Measurements from ENCODE around the gene DPP3.
A peak's percentile ranks its signal among the peaks of the same experiment; 100 is the strongest.
"Not testable (repeated sequence)": the region's sequence is repeated elsewhere in the genome, so short reads cannot be mapped to it uniquely, and the experiment has no call there.

DPP3 gene

GRCh38 chr11:66480117-66480938, at the start of gene DPP3:
TSS of gene DPP3 (plus strand) at chr11:66480434. CDS start at chr11:66482201, 1,767 bp downstream.
- DNase-seq: peak; percentile 95

DNA sequence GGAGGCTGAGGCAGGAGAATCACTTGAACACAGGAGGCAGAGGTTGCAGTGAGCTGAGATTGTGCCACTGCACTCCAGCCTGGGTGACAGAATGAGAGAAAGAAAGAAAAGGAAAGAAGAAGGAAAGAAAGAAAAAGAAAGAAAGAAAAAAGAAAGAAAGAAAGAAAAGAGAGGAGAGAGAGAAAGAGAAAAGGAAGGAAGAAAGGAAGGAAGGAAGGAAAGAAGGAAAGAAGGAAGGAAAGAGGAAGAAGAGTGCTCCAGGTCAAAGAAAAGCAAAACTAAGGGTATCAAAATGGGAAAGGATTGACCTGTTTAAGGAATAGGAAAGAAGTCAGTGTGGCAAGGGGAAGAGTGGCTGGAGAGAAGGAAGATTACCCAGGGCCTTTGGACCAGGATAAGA, 48.9 kb upstream of the DPP3 start:
- DNase-seq: not testable (repeated sequence)

DNA sequence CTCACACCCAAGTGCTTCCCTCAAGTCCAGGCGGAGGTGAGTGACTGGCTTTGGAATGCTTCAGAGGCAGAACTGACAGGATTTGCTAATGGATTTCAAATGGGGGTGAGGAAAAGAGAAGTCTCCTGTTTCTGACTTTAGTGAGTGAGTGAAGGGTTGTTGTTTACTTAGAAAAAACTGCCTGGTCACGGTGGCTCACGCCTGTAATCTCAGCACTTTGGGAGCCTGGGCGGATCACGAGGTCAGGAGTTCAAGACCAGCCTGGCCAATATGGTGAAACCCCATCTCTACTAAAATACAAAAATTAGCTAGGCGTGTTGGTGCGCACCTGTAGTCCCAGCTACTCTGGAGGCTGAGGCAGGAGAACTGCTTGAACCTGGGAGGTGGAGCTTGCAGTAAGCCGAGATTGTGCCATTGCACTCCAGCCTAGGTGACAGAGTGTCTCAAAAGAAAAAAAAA, 48.3 kb upstream of the DPP3 start:
- not testable (repeated sequence) for DNase-seq

GRCh38 chr11:66432597-66432996, 47.6 kb upstream of the DPP3 start:
- DNase-seq: no peak

GRCh38 chr11:66437979-66438503, 42.2 kb upstream of the DPP3 start:
- DNase-seq: no peak

DNA sequence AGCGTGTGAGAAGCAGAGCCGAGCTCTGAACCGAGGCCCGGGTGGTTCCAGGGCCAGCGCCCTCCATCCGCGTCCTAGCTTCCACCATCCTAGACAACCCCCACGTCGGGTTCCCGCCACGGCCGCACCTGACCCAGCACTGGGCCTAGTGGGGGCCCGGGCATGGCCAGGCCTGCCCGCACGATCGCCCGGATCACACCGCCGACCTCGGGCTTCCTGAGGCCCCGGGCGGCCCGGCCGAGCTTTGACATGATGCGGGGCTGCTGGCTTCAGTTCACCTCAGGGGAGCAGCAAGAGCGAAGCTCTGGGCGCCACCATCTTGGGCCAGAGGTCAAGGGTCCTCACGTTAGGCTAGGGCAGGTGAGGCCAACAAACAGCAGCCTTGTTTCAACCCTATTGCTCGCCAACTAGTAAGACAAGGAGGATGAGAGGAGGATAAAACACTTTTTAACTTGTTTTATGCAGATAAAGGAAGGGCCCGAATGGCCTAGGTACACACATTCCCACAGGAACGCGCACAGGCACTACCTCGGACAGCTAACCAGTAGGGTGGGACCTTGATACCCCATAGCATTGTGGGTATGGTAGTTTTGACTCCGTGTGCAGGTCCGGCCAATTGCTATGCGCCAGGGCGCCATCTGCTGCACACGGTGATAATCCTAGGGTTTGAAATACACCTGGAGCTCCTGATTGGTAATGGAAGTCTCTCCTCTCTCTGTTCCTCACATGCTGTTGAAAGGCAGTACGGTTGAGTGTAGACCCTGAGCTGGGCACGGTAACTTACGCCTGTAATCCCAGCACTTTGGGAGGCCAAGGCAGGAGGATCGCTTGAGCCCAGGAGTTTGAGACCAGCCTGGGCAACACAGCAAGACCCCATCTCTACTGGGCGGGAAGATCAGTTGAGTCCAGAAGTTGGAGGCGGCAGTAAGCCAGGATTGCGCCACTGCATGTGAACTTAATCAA, 41.4 kb upstream of the DPP3 start, which contains the start of gene MRPL11:
TSS of gene MRPL11 (minus strand) at position 345 of the 963 bp plus-strand sequence. CDS start at position 251, 94 bp downstream.
- DNase-seq: peak; percentile 83

DNA sequence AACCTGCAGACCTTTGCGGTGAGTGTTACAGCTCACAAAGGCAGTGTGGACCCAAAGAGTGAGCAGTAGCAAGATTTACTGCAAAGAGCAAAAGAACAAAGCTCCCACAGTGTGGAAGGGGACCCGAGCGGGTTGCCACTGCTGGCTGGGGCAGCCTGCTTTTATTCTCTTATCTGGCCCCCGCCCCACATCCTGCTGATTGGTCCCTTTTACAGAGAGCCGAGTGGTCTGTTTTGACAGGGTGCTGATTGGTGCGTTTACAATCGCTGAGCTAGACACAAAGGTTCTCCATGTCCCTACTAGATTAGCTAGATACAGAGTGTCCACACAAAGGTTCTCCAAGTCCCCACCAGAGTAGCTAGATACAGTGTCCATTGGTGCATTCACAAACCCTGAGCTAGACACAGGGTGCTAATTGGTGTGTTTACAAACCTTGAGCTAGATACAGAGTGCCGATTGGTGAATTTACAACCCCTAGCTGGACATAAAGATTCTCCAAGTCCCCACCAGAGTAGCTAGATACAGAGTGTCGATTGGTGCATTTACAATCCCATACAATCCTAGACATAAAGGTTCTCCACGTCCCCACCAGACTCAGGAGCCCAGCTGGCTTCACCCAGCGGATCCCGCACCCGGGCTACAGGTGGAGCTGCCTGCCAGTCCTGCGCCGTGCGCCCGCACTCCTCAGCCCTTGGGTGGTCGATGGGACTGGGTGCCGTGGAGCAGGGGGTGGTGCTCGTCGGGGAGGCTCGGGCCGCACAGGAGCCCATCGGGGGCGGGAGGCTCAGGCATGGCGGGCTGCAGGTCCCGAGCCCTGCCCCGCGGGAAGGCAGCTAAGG, 39.9 kb upstream of the DPP3 start:
- DNase-seq: not testable (repeated sequence)

- not testable (repeated sequence) for DNase-seq
Observed at GRCh38 chr11:66440940-66441282, 39.3 kb upstream of the DPP3 start.

DNA sequence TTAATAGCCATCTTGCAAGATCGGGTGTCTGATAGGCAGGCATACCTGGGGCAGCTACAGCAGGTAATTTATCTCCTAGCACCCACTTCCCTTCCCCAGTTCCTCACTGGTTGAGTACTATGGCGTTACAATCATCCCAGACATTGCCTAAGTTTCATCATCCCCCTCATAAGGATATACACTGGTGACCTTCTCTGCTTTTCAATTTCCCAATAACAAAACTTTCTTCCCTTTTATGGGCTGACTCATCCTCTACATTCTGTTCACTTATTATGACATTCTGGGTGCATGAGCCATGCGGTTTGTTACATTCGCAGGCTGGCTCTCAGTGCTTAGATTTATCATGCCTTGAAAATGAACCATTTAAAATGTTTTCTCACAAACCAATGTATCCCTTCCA, 36.6 kb upstream of the DPP3 start:
- DNase-seq: no peak

DNA sequence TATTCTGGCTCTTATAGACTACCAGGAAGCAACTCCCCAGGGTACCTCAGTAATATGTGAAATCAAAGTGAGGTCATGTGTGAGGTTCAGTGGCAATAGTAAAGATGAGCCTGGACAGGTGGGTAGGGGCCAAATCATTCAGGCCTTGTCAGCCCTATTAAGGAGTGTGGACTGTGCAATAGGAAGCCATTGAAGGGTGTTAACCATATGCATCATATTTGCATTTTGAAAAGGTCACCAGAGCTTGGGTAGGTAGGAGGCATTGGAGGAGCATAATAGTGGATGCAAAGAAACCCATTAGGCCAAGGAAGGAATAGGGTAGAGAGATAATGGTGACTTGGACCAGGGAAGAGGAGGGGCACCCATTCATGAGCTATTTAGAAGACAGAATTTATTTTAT, 33.2 kb upstream of the DPP3 start:
- DNase-seq: no peak

DNA sequence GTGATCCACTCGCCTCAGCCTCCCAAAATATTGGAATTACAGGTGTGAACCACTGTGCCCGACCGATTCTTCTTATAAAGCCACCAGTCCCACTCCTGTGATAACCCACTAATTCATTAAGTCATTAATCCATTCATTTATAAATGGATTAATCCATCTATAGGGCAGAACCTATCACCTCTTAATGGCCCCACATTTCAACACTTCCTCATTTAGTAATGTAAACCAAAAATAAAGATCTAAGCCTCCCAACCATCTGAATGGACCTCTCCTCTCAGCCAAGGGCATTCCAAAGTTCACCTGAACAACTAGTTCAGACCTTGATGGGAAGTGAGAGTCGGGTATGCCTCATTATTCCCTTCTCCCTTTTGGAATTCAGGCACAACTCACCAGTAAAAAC, 31.7 kb upstream of the DPP3 start:
- DNase-seq: no peak

- DNase-seq: no peak
Observed at GRCh38 chr11:66450560-66450959, 29.7 kb upstream of the DPP3 start.

GRCh38 chr11:66451663-66452062, 28.6 kb upstream of the DPP3 start:
- DNase-seq: no peak

DNA sequence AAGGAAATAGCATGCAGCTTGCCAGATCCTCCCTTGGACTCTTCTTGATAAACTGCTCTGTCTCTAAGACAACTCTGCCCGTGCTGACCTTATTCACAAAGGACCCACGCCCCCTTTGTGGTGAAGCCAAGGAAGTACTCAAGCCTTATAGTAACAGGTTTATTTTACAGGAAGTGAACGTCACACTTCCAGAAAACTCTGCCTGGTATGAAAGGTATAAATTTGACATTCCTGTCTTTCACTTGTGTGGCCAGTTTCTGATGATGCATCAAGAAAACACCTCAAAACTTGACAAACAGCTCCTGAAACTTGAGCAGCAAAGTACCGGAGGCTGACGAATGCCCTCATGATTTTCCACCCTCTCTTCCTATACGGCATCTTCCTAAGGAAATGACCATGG, 26.0 kb upstream of the DPP3 start:
- DNase-seq: no peak

GRCh38 chr11:66454828-66455227, 25.4 kb upstream of the DPP3 start:
- DNase-seq: no peak

- no peak for DNase-seq
Observed at GRCh38 chr11:66457826-66458225, 22.4 kb upstream of the DPP3 start.

- no peak for DNase-seq
Observed at GRCh38 chr11:66459138-66459778, 21.0 kb upstream of the DPP3 start.

DNA sequence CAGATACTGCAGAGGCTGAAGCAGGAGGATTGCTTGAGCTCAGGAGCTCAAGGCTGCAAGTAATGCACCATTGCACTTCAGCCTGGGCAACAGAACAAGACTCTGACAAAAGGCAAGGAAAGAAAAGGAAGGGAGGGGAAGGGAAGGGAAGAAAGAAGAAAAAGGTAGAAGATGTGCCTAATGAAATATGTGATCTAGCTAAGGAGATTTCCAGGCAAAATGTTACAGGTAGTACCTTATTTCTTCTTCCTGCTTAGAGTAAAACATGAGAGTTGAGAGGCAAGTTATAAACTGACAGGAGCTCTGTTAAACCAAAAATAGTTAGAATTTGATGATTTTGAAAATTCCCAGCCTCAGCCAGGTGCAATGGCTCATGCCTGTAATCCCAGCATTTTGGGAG, 18.2 kb upstream of the DPP3 start:
- DNase-seq: no peak

DNA sequence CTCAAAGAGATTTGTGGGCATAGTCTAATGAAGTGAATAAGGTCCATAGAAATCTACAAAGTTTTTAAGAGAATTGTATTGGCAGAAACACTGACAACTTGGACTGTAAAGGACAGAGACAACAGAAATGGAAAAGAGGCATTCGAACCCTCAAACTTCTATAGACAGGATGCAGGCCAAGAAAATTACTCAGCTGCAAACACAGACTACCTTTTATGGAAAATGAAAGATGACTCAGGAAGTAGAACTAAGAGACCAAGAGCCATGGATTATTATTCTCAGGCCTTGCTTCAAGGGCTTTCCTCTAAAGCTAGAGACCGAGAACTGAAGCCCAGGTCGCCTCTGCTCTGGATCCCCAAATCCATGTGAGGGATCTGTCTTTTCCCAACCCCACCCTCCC, 17.3 kb upstream of the DPP3 start:
- no peak for DNase-seq

DNA sequence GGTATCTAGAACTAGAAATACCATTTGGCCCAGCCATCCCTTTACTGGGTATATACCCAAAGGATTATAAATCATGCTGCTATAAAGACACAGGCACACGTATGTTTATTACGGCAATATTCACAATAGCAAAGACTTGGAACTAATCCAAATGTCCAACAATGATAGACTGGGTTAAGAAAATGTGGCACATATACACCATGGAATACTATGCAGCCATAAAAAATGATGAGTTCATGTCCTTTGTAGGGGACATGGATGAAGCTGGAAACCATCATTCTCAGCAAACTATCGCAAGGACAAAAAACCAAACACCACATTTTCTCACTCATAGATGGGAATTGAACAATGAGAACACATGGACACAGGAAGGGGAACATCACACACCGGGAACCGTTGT, 16.1 kb upstream of the DPP3 start:
- not testable (repeated sequence) for DNase-seq

DNA sequence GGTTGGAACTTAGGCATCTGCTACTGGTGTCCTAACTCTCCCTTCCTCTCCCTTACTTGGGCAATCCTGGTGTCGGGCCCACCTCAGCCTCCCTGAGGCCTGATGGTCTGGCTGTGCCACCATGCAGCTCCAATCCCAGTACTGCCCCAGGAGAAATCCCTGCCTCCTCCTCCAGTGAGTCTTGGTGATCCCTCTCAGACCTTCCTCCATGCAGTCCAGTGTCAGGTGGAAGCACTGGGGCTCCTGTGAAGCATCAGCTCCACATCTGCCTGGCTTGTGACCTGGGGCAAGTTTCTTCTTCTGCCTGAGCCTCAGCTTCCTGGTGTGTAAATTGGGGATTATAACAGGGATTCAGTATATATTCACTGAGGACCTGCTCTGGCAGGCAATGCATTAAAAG, 15.3 kb upstream of the DPP3 start:
- no peak for DNase-seq
